GM12878 (cell line): ENCODE results near the gene DNASE1. TPM values are rescaled to one million over a fixed set of nuclear protein-coding genes. Genes with fewer than 3 reads are reported as not detected.

Source experiments
- ATAC-seq: fragments of 200-7000 bp; cut with Tn5 transposase; 3 replicates; pipeline ENCODE4 v1.9.1; 2020; ENCODE audit warnings: mild to moderate bottlenecking, moderate library complexity
- BruUV-seq: library from RNA; stranded (reverse); fragments of 400-500 nt; replicated peaks from 2 replicates; lab custom pipeline; 2021; lab: Mats Ljungman, UMichigan
- CTCF ChIA-PET: fragments of 300-600 bp; sonication (Branson Sonifier 250); formaldehyde crosslinking; extraction: SDS; loops from one replicate; lab custom pipeline; 2021; ENCODE audit warnings: inconsistent platforms; lab: Yijun Ruan, JAX
- POLR2A ChIA-PET: fragments of 350-600 bp; formaldehyde crosslinking; extraction: SDS; loops from one replicate; lab custom pipeline; 2021; ENCODE audit warnings: inconsistent platforms; lab: Charles Lee
- RAD21 ChIA-PET: fragments of 300-600 bp; sonication (Branson Sonifier 250); formaldehyde crosslinking; loops from one replicate; lab custom pipeline; 2023; ENCODE audit warnings: antibody characterized with exemption; ENCODE audit not compliant: unreplicated experiment; lab: Charles Lee
- SMC1A ChIA-PET: fragments of 300-600 bp; sonication (Branson Sonifier 250); formaldehyde crosslinking; loops from one replicate; lab custom pipeline; 2023; ENCODE audit not compliant: unreplicated experiment, uncharacterized antibody; lab: Charles Lee
- DNase-seq: peaks from one replicate; pipeline ENCODE4 v3.0.0-alpha.2; 2011; ENCODE audit warnings: low read depth, low spot score
- FAIRE-seq: peaks from 3 replicates; lab custom pipeline; 2011; peaks lifted over from hg19 to GRCh38; lab: Jason Lieb, UNC
- H2AFZ ChIP-seq: 2 replicates; pipeline ENCODE4 v1.6.0; 2011; ENCODE audit warnings: low read depth, low read length, control low read depth; ENCODE audit not compliant: control insufficient read depth
- H3K27ac ChIP-seq: 2 replicates; pipeline ENCODE4 v1.5.1; 2011; ENCODE audit warnings: control low read depth; ENCODE audit not compliant: control insufficient read depth, insufficient read depth
- H3K27me3 ChIP-seq, 2 experiments: replicated peaks in 1 of 2; 2 replicates each; pipeline versions ENCODE4 v1.6.0 to v1.6.1; 2011; ENCODE audit warnings: low read length in 1 of 2; ENCODE audit not compliant: control insufficient read depth in 2 of 2, insufficient read depth in 2 of 2
- H3K36me3 ChIP-seq, 2 experiments: 2 replicates each; pipeline ENCODE4 v1.5.1; 2011; ENCODE audit warnings: low read length in 1 of 2; ENCODE audit not compliant: control insufficient read depth in 2 of 2, insufficient read depth in 2 of 2
- H3K4me1 ChIP-seq: 2 replicates; pipeline ENCODE4 v1.6.1; 2011; ENCODE audit warnings: mild to moderate bottlenecking, low read length, moderate library complexity, mixed read lengths; ENCODE audit not compliant: control insufficient read depth, insufficient read depth
- H3K4me2 ChIP-seq: 2 replicates; pipeline ENCODE4 v1.6.0; 2011; ENCODE audit warnings: control low read depth; ENCODE audit not compliant: control insufficient read depth, insufficient read depth
- H3K4me3 ChIP-seq: fragments of 200-600 bp; sonication (generic); 2 replicates; pipeline ENCODE4 v1.5.1; 2016
- H3K79me2 ChIP-seq: 2 replicates; pipeline ENCODE4 v1.6.0; 2011; ENCODE audit warnings: low read length; ENCODE audit not compliant: control insufficient read depth, insufficient read depth
- H3K9ac ChIP-seq: 2 replicates; pipeline ENCODE4 v1.8.0; 2011; ENCODE audit warnings: low read length, control low read depth, mixed read lengths; ENCODE audit not compliant: control insufficient read depth, insufficient read depth
- H3K9me3 ChIP-seq: replicated peaks from 3 replicates; pipeline ENCODE4 v1.5.1; 2011; ENCODE audit warnings: mild to moderate bottlenecking, low read length; ENCODE audit not compliant: control insufficient read depth, insufficient read depth
- H4K20me1 ChIP-seq: 2 replicates; pipeline ENCODE4 v1.6.0; 2011; ENCODE audit not compliant: control insufficient read depth, insufficient read depth
- BMI1 ChIP-seq: fragments of 450-650 bp; IDR thresholded peaks from 2 replicates; pipeline ENCODE4 v1.6.1; 2016; ENCODE audit warnings: mild to moderate bottlenecking, moderate library complexity, borderline replicate concordance
- CBX3 ChIP-seq: fragments of 200-600 bp; sonication (generic); IDR thresholded peaks from 2 replicates; pipeline ENCODE4 v1.6.1; 2016; ENCODE audit warnings: low read depth, borderline replicate concordance
- CHD2 ChIP-seq: IDR thresholded peaks from 2 replicates; pipeline ENCODE4 v1.6.1; 2011; ENCODE audit warnings: low read depth, low read length, improper control_type of control experiment, borderline replicate concordance
- DPF2 ChIP-seq: fragments of 450-650 bp; IDR thresholded peaks from 2 replicates; pipeline ENCODE4 v1.6.1; 2017; ENCODE audit warnings: mild to moderate bottlenecking
- E2F8 ChIP-seq: fragments of 450-650 bp; IDR thresholded peaks from 2 replicates; pipeline ENCODE4 v1.6.1; 2018; ENCODE audit warnings: mild to moderate bottlenecking, low read depth, moderate library complexity; ENCODE audit not compliant: partially characterized antibody
- EP300 ChIP-seq, 2 experiments: fragments of 150-350 bp in 1 of 2; IDR thresholded peaks; 2 replicates each; pipeline ENCODE4 v1.6.1; 2011 to 2012; ENCODE audit warnings: low read depth in 2 of 2, low read length in 2 of 2, borderline replicate concordance in 1 of 2, improper control_type of control experiment in 1 of 2, inconsistent platforms in 1 of 2; ENCODE audit not compliant: control insufficient read depth in 1 of 2
- FOXM1 ChIP-seq: IDR thresholded peaks from 2 replicates; pipeline ENCODE4 v1.6.1; 2012; ENCODE audit warnings: low read depth, mild to moderate bottlenecking, inconsistent platforms, low read length, moderate library complexity
- HCFC1 ChIP-seq: fragments of 150-350 bp; IDR thresholded peaks from 2 replicates; pipeline ENCODE4 v1.6.1; 2014; ENCODE audit warnings: low read length
- HDAC6 ChIP-seq: fragments of 200-600 bp; sonication (generic); IDR thresholded peaks from one replicate; pipeline ENCODE4 v1.8.0; 2017; ENCODE audit warnings: antibody characterized with exemption; ENCODE audit not compliant: unreplicated experiment
- IKZF1 ChIP-seq: fragments of 450-650 bp; conservative IDR thresholded peaks from 2 replicates; pipeline ENCODE4 v1.6.1; 2017; ENCODE audit warnings: antibody characterized with exemption, mild to moderate bottlenecking
- KLF5 ChIP-seq: fragments of 450-650 bp; IDR thresholded peaks from 2 replicates; pipeline ENCODE4 v1.6.1; 2014; ENCODE audit warnings: mild to moderate bottlenecking; ENCODE audit not compliant: partially characterized antibody
- LARP7 ChIP-seq: fragments of 450-650 bp; IDR thresholded peaks from 2 replicates; pipeline ENCODE4 v1.6.1; 2017; ENCODE audit warnings: mild to moderate bottlenecking
- MAX ChIP-seq: IDR thresholded peaks from 2 replicates; pipeline ENCODE4 v1.6.1; 2012; ENCODE audit warnings: low read depth, low read length, improper control_type of control experiment
- MTA2 ChIP-seq: fragments of 450-650 bp; IDR thresholded peaks from 2 replicates; pipeline ENCODE4 v1.6.1; 2016; ENCODE audit warnings: low read depth, mild to moderate bottlenecking, moderate library complexity
- NBN ChIP-seq: fragments of 450-650 bp; IDR thresholded peaks from 2 replicates; pipeline ENCODE4 v1.6.1; 2016
- NR2F1 ChIP-seq: fragments of 450-650 bp; conservative IDR thresholded peaks from 2 replicates; pipeline ENCODE4 v1.6.1; 2017; ENCODE audit warnings: mild to moderate bottlenecking
- PAX8 ChIP-seq: fragments of 450-650 bp; IDR thresholded peaks from 2 replicates; pipeline ENCODE4 v1.6.1; 2017; ENCODE audit warnings: mild to moderate bottlenecking, moderate library complexity
- POLR2A ChIP-seq: IDR thresholded peaks from 2 replicates; pipeline ENCODE4 v1.6.1; 2011; ENCODE audit warnings: low read depth, mild to moderate bottlenecking, low read length
- SP1 ChIP-seq: IDR thresholded peaks from one replicate; pipeline ENCODE4 v1.6.1; 2011; ENCODE audit warnings: low read depth, low read length
- TAF1 ChIP-seq: IDR thresholded peaks from 2 replicates; pipeline ENCODE4 v1.6.1; 2011; ENCODE audit warnings: mild to moderate bottlenecking, low read depth, low read length, borderline replicate concordance
- USF1 ChIP-seq: IDR thresholded peaks from 2 replicates; pipeline ENCODE4 v1.6.1; 2011; ENCODE audit warnings: borderline replicate concordance, low read depth, mild to moderate bottlenecking, moderate library complexity, mixed read lengths, low read length; ENCODE audit not compliant: insufficient read depth; ENCODE audit errors: extremely low read length
- ZNF274 ChIP-seq: IDR thresholded peaks from one replicate; pipeline ENCODE4 v1.8.0; 2011; ENCODE audit not compliant: insufficient read length, insufficient read depth
- WGBS: methylation state at CpG from one replicate; pipeline ENCODE4 v1.1.6; 2016; ENCODE audit warnings: low lambda C conversion rate; ENCODE audit not compliant: insufficient replicate concordance, insufficient coverage; ENCODE audit errors: missing lambda C conversion rate; 5-methylcytosine and 5-hydroxymethylcytosine counted together
- in situ Hi-C: fragments of 300-500 bp; cut with MboI; formaldehyde crosslinking; loops from 9 replicates; pipeline ENCODE4 v1.14.3; 2018; ENCODE audit warnings: mixed read lengths
- intact Hi-C: fragments of 100-400 bp; cut with micrococcal nuclease; formaldehyde crosslinking; loops from one replicate; pipeline ENCODE4 v1.14.2; 2022; ENCODE audit not compliant: unreplicated experiment
- polyA plus RNA-seq, 11 experiments: library from polyadenylated mRNA; depleted of rRNA in 4 of 11; unstranded in 6 of 11; stranded (reverse) in 5 of 11; fragments of >200 nt; fragmentation: Nextera tagmentation in 4 of 11; fragmentation: Illumina TruSeq in 1 of 11; extraction: Ambion mirVana in 4 of 11; extraction: Trizol in 1 of 11; gene quantifications; 1 replicate in 1 of 11; 2 replicates in 10 of 11; pipeline versions ENCODE4 v1.2.1 to v1.2.3, GENCODE V29; 2011 to 2016; ENCODE audit warnings: inconsistent platforms in 2 of 11, missing spikeins in 2 of 11, low read depth in 1 of 11
- total RNA-seq, 4 experiments: library from RNA; depleted of rRNA in 3 of 4; stranded (reverse); fragments of >200 nt in 3 of 4; fragmentation: Illumina TruSeq in 1 of 4; extraction: Trizol in 1 of 4; gene quantifications; 2 replicates each; pipeline versions ENCODE4 v1.2.1 to v1.2.3, GENCODE V29; 2013 to 2021

Gene DNASE1
- total and polyA plus RNA-seq, 10 of the 15 experiments (the other 5 are each of a cell fraction or from before 2014, with no cell fraction given): 0.23 to 12.0 (median 7.9) TPM

- TF ChIP-seq MTA2 (no peak), ZNF274 (no peak), BMI1 (no peak), EP300 (IDR thresholded peaks at IDR 0.05; ENCODE audit: borderline replicate concordance in 1 of 2, control insufficient read depth in 1 of 2, low read depth in 2 of 2, low read length in 2 of 2) (no peak), NBN (no peak), DPF2 (no peak), POLR2A (no peak)
Measured at GRCh38 chr16:3656491-3657468, 2.3 kb downstream of the DNASE1 start (continued).

GRCh38 chr16:3659251-3659650, 4.8 kb downstream of the DNASE1 start:
- no peaks in the 10 kb centered on the region for H3K27me3 ChIP-seq
- peaks cover 43 to 49% of the 10 kb centered on the region in 2 experiments for H3K36me3 ChIP-seq
- H3K4me3 ChIP-seq: no peak overlapping the region
- no peaks in the 10 kb centered on the region for H3K9me3 ChIP-seq
- H3K4me2 ChIP-seq: no peak overlapping the region
- in situ Hi-C loops (no loop called here), intact Hi-C loops (no loop called here)
- POLR2A ChIA-PET: no interaction called here
- DNase-seq (no peak), FAIRE-seq (no peak), ATAC-seq (no peak)
- no peak overlapping the region for H3K9ac ChIP-seq
- H4K20me1 ChIP-seq: no peaks in the 10 kb centered on the region
- RAD21 ChIA-PET: no interaction called here
- no TSS peak for BruUV-seq
- no peak overlapping the region for H2AFZ ChIP-seq
- 95% methylated on average over 3 of the region's 3 CpGs for WGBS
- CTCF ChIA-PET: no interaction called here
- no peak overlapping the region for H3K27ac ChIP-seq
- H3K79me2 ChIP-seq: no peaks in the 10 kb centered on the region
- SMC1A ChIA-PET: no interaction called here
- no peaks in the 10 kb centered on the region for H3K4me1 ChIP-seq
- no peak for TF ChIP-seq E2F8
- TF ChIP-seq LARP7: no peak
- no peak for TF ChIP-seq CBX3
- no peak for TF ChIP-seq CHD2
- TF ChIP-seq HDAC6: no peak
- no peak for TF ChIP-seq HCFC1
- no peak for TF ChIP-seq NBN
- TF ChIP-seq SP1: no peak
- TF ChIP-seq FOXM1: no peak
- TF ChIP-seq MAX: no peak
- no peak for TF ChIP-seq IKZF1
- TF ChIP-seq PAX8: no peak
- TF ChIP-seq USF1: no peak
- no peak for TF ChIP-seq TAF1
- TF ChIP-seq NR2F1: no peak
- TF ChIP-seq KLF5: no peak
